Activated CD8-positive, alpha-beta T cell treated with anti-CD3 and anti-CD28 coated beads for 36 hours (primary cell): ENCODE measurements around the gene OARD1. TPM values are rescaled to one million over a fixed set of nuclear protein-coding genes. Genes with fewer than 3 reads are reported as not detected.

Experiments
- ATAC-seq: fragments of 200-7000 bp; cut with Tn5 transposase; one replicate; pipeline ENCODE4 v1.10.0; 2021; ENCODE audit warnings: mild to moderate bottlenecking, moderate library complexity
- CTCF ChIA-PET: fragments of 350-600 bp; sonication (Branson Sonifier 250); formaldehyde crosslinking; loops from one replicate; lab custom pipeline; 2021; ENCODE audit warnings: antibody characterized with exemption; lab: Charles Lee
- POLR2A ChIA-PET: fragments of 350-600 bp; sonication (Branson Sonifier 250); formaldehyde crosslinking; loops from one replicate; lab custom pipeline; 2021; ENCODE audit warnings: antibody characterized with exemption; lab: Charles Lee
- DNase-seq: peaks from one replicate; pipeline ENCODE4 v3.0.0-alpha.2; 2020
- H3K27ac Mint-ChIP-seq: one replicate; pipeline ENCODE4 v1.8.0; 2021; ENCODE audit warnings: mild to moderate bottlenecking, mixed read lengths
- H3K27me3 Mint-ChIP-seq: one replicate; pipeline ENCODE4 v1.8.0; 2021; ENCODE audit warnings: mixed read lengths
- H3K36me3 Mint-ChIP-seq: one replicate; pipeline ENCODE4 v1.8.0; 2021; ENCODE audit warnings: low read depth, mixed read lengths
- H3K4me1 Mint-ChIP-seq: one replicate; pipeline ENCODE4 v1.8.0; 2021; ENCODE audit warnings: low read depth, mixed read lengths
- H3K4me3 Mint-ChIP-seq: one replicate; pipeline ENCODE4 v1.8.0; 2021; ENCODE audit warnings: mild to moderate bottlenecking, moderate library complexity, mixed read lengths
- H3K9me3 Mint-ChIP-seq: one replicate; pipeline ENCODE4 v1.8.0; 2021; ENCODE audit warnings: mixed read lengths
- CTCF ChIP-seq: fragments of 200-600 bp; IDR thresholded peaks from one replicate; pipeline ENCODE4 v1.8.0; 2022; ENCODE audit warnings: antibody characterized with exemption, mild to moderate bottlenecking
- intact Hi-C: fragments of 100-400 bp; cut with micrococcal nuclease; formaldehyde crosslinking; loops from one replicate; pipeline ENCODE4 v1.10.0; 2022
- total RNA-seq, 2 experiments: library from RNA; stranded (reverse); gene quantifications; one replicate each; pipeline ENCODE4 v1.2.3, GENCODE V29; 2021

Gene OARD1
- total RNA-seq, 2 experiments from 2014 or later, result 45.8 to 48.4 TPM

- ChIA-PET POLR2A (no interaction called here), CTCF (interaction anchor here (1.2 to 6.7 kb wide), 4 partner anchors 12 to 24 kb away, joined by 3 to 47 read pairs (median 14); partner anchors contain the start of gene UNC5CL)
- H3K4me3 Mint-ChIP-seq, result no peak overlapping the region
- no peak for DNase-seq
- no peaks in the 10 kb centered on the region for H3K27me3 Mint-ChIP-seq
- no peak for TF ChIP-seq CTCF
- intact Hi-C loops, result no loop called here
- H3K4me1 Mint-ChIP-seq, result peaks cover 13% of the 10 kb centered on the region
- H3K9me3 Mint-ChIP-seq, result no peaks in the 10 kb centered on the region
- peaks cover 8% of the 10 kb centered on the region for H3K36me3 Mint-ChIP-seq
- peak overlapping the region; percentile 76 for H3K27ac Mint-ChIP-seq
- peak; percentile 75 for ATAC-seq
Observed at GRCh38 chr6:41051873-41052272, 20.3 kb downstream of the OARD1 start.

GRCh38 chr6:41050536-41050935, 21.6 kb downstream of the OARD1 start:
- intact Hi-C loops, result no loop called here
- POLR2A ChIA-PET, result no interaction called here
- no peak overlapping the region for H3K27ac Mint-ChIP-seq
- H3K4me1 Mint-ChIP-seq, result peaks cover 13% of the 10 kb centered on the region
- no peak overlapping the region for H3K4me3 Mint-ChIP-seq
- TF ChIP-seq CTCF, result no peak
- H3K9me3 Mint-ChIP-seq, result no peaks in the 10 kb centered on the region
- CTCF ChIA-PET, result interaction anchor here (0.9 to 4.3 kb wide), 3 partner anchors 8 to 22 kb away, joined by 3 to 20 read pairs (median 3); partner anchors contain the start of gene UNC5CL
- H3K27me3 Mint-ChIP-seq, result no peaks in the 10 kb centered on the region
- H3K36me3 Mint-ChIP-seq, result peaks cover 8% of the 10 kb centered on the region
- ATAC-seq (no peak), DNase-seq (no peak)

GRCh38 chr6:41049955-41050354, 22.2 kb downstream of the OARD1 start:
- ATAC-seq (no peak), DNase-seq (no peak)
- H3K36me3 Mint-ChIP-seq, result peaks cover 8% of the 10 kb centered on the region
- TF ChIP-seq CTCF, result no peak
- H3K4me1 Mint-ChIP-seq, result peaks cover 13% of the 10 kb centered on the region
- POLR2A ChIA-PET, result interaction anchor here (1.4 to 1.5 kb wide), 2 partner anchors 10 to 22 kb away, joined by 3 to 5 read pairs; no protein-coding TSS in a partner anchor
- H3K4me3 Mint-ChIP-seq, result no peak overlapping the region
- no peaks in the 10 kb centered on the region for H3K27me3 Mint-ChIP-seq
- H3K9me3 Mint-ChIP-seq, result no peaks in the 10 kb centered on the region
- CTCF ChIA-PET, result interaction anchor here (0.9 to 4.3 kb wide), 3 partner anchors 9 to 22 kb away, joined by 3 to 20 read pairs (median 3); partner anchors contain the start of gene UNC5CL
- peak overlapping the region; percentile 32 for H3K27ac Mint-ChIP-seq
- intact Hi-C loops, result no loop called here

DNA sequence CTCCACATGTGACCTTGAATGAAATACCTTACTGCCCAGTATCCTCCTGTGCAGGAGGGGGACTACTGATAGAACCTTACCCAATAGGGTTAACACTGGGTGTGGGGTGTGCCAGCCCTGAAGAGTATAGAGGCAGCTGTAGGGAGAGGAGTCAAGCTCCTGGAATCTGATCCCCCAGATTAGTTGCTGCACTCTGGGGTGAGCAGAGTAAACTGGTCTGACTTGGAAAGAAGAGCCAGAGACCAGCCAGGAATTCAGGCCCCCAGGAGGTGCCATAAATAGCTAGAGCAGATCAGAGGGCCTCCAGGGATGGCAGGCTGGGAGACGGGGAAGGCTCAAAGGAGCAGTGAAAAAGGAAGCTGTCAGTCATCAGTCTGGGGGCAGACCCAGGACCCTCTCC, 22.6 kb downstream of the OARD1 start:
- Mint-ChIP-seq H3K27ac (no peak overlapping the region), H3K4me3 (no peak overlapping the region), H3K9me3 (no peaks in the 10 kb centered on the region), H3K27me3 (no peaks in the 10 kb centered on the region), H3K4me1 (peaks cover 13% of the 10 kb centered on the region), H3K36me3 (peaks cover 8% of the 10 kb centered on the region)
- ChIA-PET CTCF (interaction anchor here (1.1 to 4.3 kb wide), 2 partner anchors 10 to 21 kb away, joined by 3 to 20 read pairs; partner anchors contain the start of gene UNC5CL), POLR2A (interaction anchor here (1.4 to 1.5 kb wide), 2 partner anchors 10 to 21 kb away, joined by 3 to 5 read pairs; no protein-coding TSS in a partner anchor)
- DNase-seq, result no peak
- TF ChIP-seq CTCF, result no peak
- no peak for ATAC-seq
- intact Hi-C loops, result no loop called here
